Adipocyte (in vitro differentiated cells): ENCODE data around the gene ADGRB2.

Source experiments
- DNase-seq: peaks from one replicate; pipeline ENCODE4 v3.0.0-alpha.2; 2015; ENCODE audit warnings: low read depth
- H3K27me3 ChIP-seq: replicated peaks from 2 replicates; pipeline ENCODE4 v1.7.0; 2013; ENCODE audit warnings: mild to moderate bottlenecking, low read length, moderate library complexity; ENCODE audit not compliant: control insufficient read depth, insufficient read depth
- H3K36me3 ChIP-seq: 2 replicates; pipeline ENCODE4 v1.7.0; 2013; ENCODE audit warnings: low read length, mild to moderate bottlenecking, moderate library complexity; ENCODE audit not compliant: control insufficient read depth, insufficient read depth, severe bottlenecking
- H3K4me1 ChIP-seq: 2 replicates; pipeline ENCODE4 v1.7.0; 2013; ENCODE audit warnings: mild to moderate bottlenecking, low read length, moderate library complexity; ENCODE audit not compliant: control insufficient read depth, insufficient read depth
- H3K4me3 ChIP-seq: 2 replicates; pipeline ENCODE4 v1.7.0; 2013; ENCODE audit warnings: mild to moderate bottlenecking, low read length, moderate library complexity
- H3K9ac ChIP-seq: 2 replicates; pipeline ENCODE4 v1.7.0; 2013; ENCODE audit warnings: mild to moderate bottlenecking, low read length, moderate library complexity
- H3K9me3 ChIP-seq: 2 replicates; pipeline ENCODE4 v1.7.0; 2013; ENCODE audit warnings: mild to moderate bottlenecking, low read length, moderate library complexity; ENCODE audit not compliant: control insufficient read depth

ADGRB2 gene

DNA sequence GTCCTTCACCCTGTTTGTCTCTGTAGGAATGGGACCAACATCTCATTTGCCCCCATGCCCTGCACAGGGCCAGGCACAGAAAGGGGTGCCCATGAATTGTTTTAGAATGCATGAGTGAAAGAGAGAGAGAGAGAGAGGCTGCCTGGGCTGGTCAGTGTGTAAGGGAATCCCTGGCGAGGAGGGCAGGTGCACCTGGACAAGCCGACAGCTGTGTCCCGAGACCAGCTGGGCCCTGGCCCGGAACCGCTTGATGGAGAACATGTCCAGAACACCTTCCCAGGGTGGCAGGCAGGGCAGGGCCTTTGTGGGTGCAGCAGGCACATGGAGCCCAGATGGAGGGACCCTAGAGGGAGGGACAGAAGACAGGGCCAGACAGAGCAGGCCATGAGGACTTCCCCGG is 28.9 kb upstream of the ADGRB2 start:
- no peaks in the 10 kb centered on the region for H3K27me3 ChIP-seq
- H3K4me1 ChIP-seq = peaks cover 42% of the 10 kb centered on the region
- no peak for DNase-seq
- H3K9me3 ChIP-seq = no peaks in the 10 kb centered on the region
- H3K9ac ChIP-seq = no peak overlapping the region
- H3K4me3 ChIP-seq = no peak overlapping the region
- H3K36me3 ChIP-seq = no peaks in the 10 kb centered on the region

DNA sequence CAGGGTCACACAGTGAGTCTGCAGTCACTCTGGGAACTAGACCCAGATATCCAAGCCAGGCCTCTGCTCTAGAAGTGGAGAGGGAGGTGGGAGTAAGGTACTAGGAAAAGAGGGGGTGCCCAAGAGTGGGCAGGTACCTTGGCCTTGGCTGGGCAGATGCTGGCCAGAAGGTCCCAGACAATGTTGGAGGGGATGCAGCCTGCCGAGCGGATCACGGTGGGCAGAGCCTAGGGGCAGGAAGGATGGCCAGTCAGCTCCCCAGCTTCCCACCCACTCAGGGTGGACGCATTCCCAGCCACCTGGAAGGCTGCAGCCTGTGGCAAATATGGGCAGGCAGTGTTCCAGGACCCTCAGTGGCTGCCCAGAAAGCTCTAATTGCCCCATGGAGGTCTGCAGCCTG is 28.4 kb upstream of the ADGRB2 start:
- DNase-seq = no peak
- Histone ChIP-seq H3K4me1 (peaks cover 37% of the 10 kb centered on the region), H3K4me3 (no peak overlapping the region), H3K27me3 (no peaks in the 10 kb centered on the region), H3K9ac (no peak overlapping the region), H3K36me3 (no peaks in the 10 kb centered on the region), H3K9me3 (no peaks in the 10 kb centered on the region)

DNA sequence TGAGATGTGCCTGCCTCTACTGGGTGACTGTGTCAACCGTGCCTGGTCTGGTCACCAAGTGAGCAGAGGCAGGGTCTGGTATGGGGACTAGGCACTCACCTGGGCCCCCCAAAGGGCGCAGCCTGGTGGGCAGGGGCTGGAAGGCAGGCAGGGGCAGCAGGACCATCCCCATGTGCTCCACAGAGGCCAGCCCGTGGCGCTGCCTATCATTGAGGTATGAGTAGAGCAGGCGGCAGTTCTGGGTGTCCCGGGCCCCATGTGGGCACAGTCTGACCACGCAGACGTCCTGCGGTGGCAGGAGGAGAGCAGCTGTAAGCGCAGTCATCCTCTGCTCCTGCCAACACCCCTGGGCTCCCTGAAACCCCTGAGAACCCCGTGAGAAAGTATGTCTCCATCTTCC is 28.0 kb upstream of the ADGRB2 start:
- Histone ChIP-seq H3K9ac (no peak overlapping the region), H3K9me3 (no peaks in the 10 kb centered on the region), H3K36me3 (no peaks in the 10 kb centered on the region), H3K4me3 (no peak overlapping the region), H3K4me1 (peaks cover 32% of the 10 kb centered on the region), H3K27me3 (no peaks in the 10 kb centered on the region)
- no peak for DNase-seq

DNA sequence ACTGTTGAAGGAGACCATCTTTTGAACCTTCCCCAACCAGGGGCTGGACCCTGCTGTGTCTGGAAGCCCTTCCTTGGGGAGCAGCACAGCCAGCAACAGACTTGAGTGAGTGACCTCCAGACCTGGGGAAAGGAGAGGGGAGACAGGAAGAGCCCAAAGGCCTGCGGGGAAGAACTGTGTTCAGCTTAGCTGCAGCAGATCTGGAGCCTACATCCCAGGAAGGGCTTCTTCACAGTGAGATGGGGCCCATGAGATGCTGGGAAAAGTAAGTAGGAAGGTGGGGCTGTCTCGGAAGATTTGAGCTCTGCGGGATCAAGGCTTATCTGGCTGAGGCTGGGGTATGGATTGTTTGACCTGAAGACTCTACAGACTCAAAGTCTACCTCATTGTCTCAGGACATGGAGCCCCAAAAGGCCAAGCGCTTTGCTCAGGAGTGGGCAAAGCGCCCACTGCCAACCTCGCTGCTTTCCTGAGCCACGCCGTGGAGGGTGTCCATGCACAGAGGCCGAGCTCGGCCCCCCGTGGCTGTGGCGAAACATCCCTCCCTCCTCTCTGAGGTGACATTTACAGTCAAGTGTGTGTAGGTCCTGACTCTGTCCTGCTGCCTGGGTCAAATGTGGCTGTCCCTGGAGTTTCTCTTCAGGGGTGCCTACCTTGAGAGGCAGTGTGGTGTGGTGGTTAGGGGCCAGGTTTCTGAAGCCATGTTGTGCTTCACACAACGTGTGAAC is 27.2 kb upstream of the ADGRB2 start:
- DNase-seq = no peak
- H3K27me3 ChIP-seq = no peaks in the 10 kb centered on the region
- H3K9me3 ChIP-seq = no peaks in the 10 kb centered on the region
- H3K4me1 ChIP-seq = peaks cover 24% of the 10 kb centered on the region
- no peak overlapping the region for H3K4me3 ChIP-seq
- H3K36me3 ChIP-seq = no peaks in the 10 kb centered on the region
- no peak overlapping the region for H3K9ac ChIP-seq

DNA sequence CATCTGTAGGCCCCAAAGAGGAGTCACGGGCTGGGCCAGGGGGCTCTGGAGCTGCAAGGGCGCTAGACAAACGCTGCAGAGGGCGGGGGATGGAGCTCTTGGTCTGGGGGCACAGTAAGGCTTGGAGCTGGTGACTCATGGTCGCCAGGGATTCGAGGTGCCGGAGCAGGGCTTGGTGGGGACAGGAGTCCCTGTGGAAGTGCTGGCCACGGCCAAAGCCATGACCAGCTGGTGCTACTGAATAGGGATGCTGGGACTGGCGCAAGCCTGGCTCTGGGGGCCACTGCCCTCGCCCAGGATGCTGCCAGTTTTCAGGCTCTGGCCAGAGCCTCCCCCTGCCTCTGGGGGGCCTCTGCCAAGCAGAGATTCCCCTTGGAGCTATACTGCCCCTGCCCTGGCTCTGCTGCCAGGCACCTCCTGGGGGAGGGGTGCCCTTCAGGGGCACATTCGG is 26.5 kb upstream of the ADGRB2 start:
- Histone ChIP-seq H3K9me3 (no peaks in the 10 kb centered on the region), H3K4me1 (peaks cover 18% of the 10 kb centered on the region), H3K36me3 (no peaks in the 10 kb centered on the region), H3K27me3 (no peaks in the 10 kb centered on the region), H3K9ac (no peak overlapping the region), H3K4me3 (no peak overlapping the region)
- DNase-seq = no peak

DNA sequence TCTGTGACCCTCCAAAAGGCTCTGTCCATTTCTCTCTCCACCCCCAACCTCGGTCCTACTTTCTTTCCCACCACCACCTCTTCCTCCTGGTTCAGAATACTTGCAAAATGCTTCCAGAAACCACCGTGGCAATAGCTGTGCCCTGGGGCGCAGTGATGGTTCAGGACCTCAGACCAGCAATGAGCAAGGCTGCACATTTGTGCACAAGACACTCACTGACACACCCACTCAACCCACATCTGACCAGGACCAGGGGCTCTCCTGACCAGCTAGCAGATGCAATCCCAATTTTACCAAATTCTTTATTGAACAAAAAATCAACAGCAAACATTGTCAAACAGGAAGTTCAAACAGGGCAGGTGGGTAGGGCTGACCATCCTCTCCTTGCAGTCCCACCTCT is 26.0 kb upstream of the ADGRB2 start:
- Histone ChIP-seq H3K36me3 (no peaks in the 10 kb centered on the region), H3K9me3 (no peaks in the 10 kb centered on the region), H3K27me3 (no peaks in the 10 kb centered on the region), H3K4me1 (peaks cover 13% of the 10 kb centered on the region), H3K9ac (peak overlapping the region; percentile 63), H3K4me3 (no peak overlapping the region)
- DNase-seq = no peak

DNA sequence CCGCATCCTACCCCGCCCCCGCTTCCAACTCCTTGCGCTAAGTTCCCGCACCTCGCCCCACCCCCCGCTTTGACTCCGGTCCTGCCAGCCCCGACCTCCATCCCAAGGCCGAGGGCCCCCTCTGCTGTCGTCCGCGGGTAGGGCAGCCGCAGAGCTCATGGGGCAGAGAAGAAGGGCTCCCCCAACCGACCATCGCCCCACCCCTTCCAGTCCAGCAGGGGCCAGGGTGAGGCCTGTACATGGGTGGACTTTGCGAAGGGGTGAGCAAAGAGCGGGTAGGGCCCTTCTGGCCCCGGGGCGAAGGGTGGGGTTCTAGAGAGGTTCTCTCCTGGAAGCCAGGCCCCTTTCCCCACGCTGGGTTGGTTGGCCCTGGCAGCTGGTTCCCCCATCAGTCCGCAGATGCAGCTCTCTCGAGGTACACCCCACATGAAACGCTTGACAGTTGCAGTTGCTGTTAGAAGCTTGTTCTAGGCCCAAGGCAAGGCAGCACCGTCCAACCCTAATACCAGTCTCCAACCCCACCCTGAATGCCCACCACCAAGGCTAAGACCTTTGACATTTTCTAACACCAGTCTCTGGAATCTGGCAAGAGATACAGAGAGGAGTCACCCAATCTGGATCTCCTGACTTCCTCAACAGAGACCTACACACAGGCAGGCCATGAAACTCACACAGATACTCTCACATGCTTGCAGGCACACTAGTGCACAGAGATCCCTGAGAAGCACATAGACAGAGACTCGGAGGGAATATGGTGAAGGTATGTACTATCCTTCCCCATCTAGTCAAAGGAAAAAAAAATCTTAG is 25.3 kb upstream of the ADGRB2 start:
- Histone ChIP-seq H3K36me3 (no peaks in the 10 kb centered on the region), H3K9ac (peak overlapping the region; percentile 84), H3K4me3 (peak overlapping the region; percentile 83), H3K27me3 (no peaks in the 10 kb centered on the region), H3K4me1 (peaks cover 10% of the 10 kb centered on the region), H3K9me3 (no peaks in the 10 kb centered on the region)
- peak; percentile 98 for DNase-seq

DNA sequence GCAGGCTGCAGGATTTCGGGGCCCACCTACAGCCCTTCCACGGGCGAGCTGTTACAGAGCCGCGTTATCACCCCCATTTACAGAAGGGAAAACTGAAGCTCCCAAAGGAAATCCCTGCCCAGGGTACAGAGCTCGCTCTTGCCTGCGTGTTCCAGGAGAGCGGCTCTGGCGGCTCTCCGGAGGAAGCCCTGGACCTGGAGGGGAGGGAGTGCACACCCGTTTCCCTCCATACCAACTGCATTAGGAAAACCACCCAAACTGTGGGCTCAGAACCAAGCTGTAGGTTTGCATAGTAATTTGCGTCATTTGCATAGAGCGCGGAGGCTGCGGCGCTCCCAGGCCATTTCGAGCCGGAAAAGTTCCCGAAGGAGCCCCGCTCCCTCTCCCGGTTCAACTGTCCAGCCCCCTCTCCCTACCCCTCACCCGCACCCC is 24.7 kb upstream of the ADGRB2 start:
- no peaks in the 10 kb centered on the region for H3K9me3 ChIP-seq
- peaks cover 10% of the 10 kb centered on the region for H3K4me1 ChIP-seq
- peak overlapping the region; percentile 84 for H3K9ac ChIP-seq
- DNase-seq = peak; percentile 80
- H3K27me3 ChIP-seq = no peaks in the 10 kb centered on the region
- peak overlapping the region; percentile 83 for H3K4me3 ChIP-seq
- no peaks in the 10 kb centered on the region for H3K36me3 ChIP-seq

DNA sequence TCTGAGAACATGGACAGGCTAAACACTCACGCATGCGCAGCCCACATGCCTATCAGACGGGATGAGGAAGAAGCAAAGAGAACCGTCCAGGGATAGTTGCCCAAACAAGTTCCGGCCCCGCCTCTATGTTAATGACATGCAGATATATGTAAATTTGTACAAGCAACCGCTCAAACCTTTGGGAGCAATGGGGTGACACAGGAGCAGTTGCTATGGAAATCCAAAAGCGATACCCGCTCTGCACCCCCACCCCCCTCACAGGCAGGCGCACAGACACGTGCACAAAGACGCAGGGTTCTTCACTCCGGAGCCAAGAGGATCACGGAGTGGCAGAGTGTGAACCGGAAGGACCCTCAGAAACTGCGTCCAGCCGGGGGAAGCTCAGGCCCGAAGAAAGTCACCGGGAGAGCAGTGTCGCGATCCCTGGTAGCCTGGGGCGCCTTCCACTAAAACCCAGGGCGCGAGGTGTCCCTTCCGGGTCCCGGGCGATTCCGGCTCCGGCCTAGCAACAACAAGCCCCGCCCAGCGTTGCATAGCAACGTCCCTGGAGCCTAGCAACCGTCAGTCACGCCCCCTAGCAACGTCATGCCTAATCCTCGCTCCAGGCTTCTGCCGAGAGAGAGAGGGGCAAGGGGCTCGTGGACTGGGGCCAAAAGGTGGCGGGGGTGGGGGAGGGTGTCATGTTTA is 24.1 kb upstream of the ADGRB2 start:
- peak; percentile 96 for DNase-seq
- H3K27me3 ChIP-seq = no peaks in the 10 kb centered on the region
- no peaks in the 10 kb centered on the region for H3K9me3 ChIP-seq
- H3K9ac ChIP-seq = peak overlapping the region; percentile 84
- peak overlapping the region; percentile 83 for H3K4me3 ChIP-seq
- H3K4me1 ChIP-seq = peaks cover 10% of the 10 kb centered on the region
- no peaks in the 10 kb centered on the region for H3K36me3 ChIP-seq

DNA sequence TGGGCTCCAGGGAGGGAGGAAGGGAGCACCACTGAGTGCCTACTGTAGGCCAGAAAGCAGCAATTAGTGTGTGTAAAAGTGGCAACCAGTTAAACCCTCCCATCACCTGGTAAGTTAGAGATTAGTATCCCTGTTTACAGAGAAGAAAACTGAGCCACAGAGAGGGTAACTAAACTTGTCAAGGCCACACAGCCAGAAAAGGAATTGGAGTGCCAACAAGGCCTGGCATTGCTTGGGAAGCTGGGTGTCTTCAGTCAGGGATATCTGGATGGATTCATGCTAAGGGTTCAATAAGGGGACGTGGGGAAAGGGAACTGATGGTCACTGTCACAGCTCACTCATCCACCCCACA is 23.6 kb upstream of the ADGRB2 start:
- Histone ChIP-seq H3K27me3 (no peaks in the 10 kb centered on the region), H3K4me3 (peak overlapping the region; percentile 83), H3K4me1 (peaks cover 10% of the 10 kb centered on the region), H3K9me3 (no peaks in the 10 kb centered on the region), H3K9ac (peak overlapping the region; percentile 84), H3K36me3 (no peaks in the 10 kb centered on the region)
- no peak for DNase-seq

DNA sequence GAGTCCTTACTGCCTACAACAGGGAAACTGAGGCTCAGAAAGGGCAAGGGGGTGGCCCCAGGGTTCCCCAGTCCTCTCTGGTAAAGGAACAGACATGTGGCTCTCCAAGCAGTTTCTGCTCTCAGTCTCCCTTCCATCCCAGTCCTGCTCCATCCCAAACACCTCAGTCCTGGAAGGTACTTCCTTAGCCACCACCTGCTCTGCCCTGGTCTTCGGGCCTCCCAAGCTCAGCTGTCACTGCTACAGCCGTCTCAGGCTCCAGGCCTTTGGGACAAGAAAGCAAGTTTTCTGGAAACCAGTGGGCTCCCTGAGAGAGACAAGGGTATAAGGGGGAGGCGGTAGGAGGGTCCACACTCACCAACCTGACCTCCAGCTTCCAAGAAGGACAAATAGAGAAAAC is 23.1 kb upstream of the ADGRB2 start:
- no peak overlapping the region for H3K9ac ChIP-seq
- no peaks in the 10 kb centered on the region for H3K36me3 ChIP-seq
- peaks cover 10% of the 10 kb centered on the region for H3K4me1 ChIP-seq
- H3K9me3 ChIP-seq = no peaks in the 10 kb centered on the region
- DNase-seq = no peak
- H3K27me3 ChIP-seq = no peaks in the 10 kb centered on the region
- no peak overlapping the region for H3K4me3 ChIP-seq
